NCI-H128 (cell line): Measurements from ENCODE around the gene CACFD1.
"Not testable (repeated sequence)": the region's sequence is repeated elsewhere in the genome, so short reads cannot be mapped to it uniquely, and the experiment has no call there.

Source experiments
- DNase-seq: peaks from one replicate; lab custom pipeline; 2025; ENCODE audit not compliant: unreplicated experiment; lab: John Stamatoyannopoulos, UW

The CACFD1 gene

DNA sequence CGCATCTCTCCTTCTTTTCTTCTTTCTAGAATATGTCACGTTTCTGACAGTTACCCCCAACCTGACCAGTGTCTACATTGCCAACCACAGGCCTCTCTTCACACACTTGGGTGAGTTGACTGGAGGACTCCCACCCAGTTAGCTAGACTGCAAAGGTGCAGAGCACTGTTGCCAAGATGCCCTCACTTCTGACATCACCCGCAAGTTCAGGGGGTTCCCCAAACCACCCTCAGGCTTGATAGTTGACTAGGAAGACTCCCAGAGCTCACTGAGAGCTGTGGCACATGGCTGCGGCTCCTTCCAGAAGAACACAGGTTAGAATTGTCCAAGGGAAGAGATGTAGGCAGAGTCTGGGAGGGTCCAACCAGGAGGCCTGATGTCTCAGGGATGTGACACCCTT is 20.4 kb upstream of the CACFD1 start:
- DNase-seq, result no peak

DNA sequence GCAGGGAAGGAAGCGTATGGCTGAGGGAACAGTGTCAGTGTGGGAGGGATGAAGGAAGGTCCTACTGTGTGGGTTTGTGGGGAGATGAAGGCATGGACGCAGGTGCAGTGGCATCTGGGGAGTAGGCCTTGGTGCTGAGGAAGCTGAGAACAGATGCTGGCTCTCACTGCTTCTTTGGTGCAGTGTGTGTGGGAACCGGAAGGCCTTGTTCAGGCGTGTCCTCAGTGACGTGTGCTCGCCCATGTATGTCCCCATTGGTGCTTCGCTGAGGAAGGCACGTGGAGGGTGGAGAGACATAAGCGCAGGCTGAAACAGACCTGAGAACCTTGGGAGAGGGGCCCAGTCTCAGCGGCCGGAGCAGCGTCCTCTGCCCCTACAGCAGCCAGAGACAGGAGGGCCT is 18.9 kb upstream of the CACFD1 start:
- no peak for DNase-seq

DNA sequence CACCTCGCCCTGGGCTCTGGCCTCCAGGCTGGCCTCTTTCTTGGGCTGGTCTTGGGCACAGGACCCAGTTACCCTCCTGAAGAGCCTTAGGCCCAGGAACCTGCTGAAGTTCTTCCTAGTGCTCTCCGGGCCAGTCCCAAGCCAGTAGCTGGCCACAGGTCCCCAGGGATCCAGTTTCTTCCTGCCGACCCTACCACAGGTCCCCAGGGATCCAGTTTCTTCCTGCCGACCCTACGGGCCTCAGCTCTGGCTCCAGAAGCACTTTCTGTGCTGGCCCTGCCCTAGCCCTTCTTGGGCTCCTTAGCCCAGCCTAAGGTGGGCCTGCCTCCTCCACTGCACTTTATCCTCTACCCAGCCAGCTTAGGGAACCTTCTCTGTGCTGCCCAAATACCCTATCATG is 18.2 kb upstream of the CACFD1 start:
- no peak for DNase-seq

GRCh38 chr9:133443248-133443647 is 16.5 kb upstream of the CACFD1 start:
- no peak for DNase-seq

- no peak for DNase-seq
Observed at GRCh38 chr9:133443982-133444381, 15.8 kb upstream of the CACFD1 start.

- DNase-seq, result no peak
Observed at GRCh38 chr9:133445293-133445969, 14.3 kb upstream of the CACFD1 start.

- DNase-seq, result no peak
Observed at GRCh38 chr9:133448487-133448972, 11.2 kb upstream of the CACFD1 start.

GRCh38 chr9:133449760-133450159 is 10.0 kb upstream of the CACFD1 start:
- DNase-seq, result no peak

DNA sequence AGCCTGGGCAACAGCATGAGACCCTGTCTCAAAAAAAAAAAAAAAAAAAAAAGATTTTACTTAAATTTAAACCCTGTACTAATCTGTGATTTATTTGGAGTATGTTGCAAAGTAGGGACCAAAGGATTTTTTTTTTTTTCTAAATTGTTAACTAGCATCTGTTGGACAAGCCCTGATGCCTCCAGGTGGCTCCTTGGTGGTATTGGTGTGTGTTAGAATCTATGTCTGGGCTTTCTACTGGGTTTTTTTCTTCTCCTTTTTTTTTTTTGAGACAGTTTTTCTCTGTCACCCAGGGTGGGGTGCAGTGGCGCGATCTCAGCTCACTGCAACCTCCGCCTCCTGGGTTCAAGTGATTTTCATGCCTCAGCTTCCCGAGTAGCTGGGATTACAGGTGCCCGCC is 7.9 kb upstream of the CACFD1 start:
- not testable (repeated sequence) for DNase-seq

GRCh38 chr9:133452562-133452961 is 7.2 kb upstream of the CACFD1 start:
- no peak for DNase-seq

GRCh38 chr9:133453651-133454050 is 6.1 kb upstream of the CACFD1 start:
- no peak for DNase-seq

DNA sequence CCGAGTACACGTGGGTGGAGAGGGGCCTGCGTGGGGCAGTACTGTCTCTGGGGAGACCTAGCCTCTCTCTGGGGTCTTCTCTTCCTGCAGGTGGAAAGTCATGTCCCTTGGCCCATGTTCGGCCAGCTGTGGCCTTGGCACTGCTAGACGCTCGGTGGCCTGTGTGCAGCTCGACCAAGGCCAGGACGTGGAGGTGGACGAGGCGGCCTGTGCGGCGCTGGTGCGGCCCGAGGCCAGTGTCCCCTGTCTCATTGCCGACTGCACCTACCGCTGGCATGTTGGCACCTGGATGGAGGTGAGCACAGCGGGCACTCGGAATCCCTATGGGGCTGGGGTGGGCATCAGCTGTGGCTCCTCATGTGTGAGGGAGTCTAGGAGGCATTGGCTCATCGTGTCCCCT is 5.5 kb upstream of the CACFD1 start:
- no peak for DNase-seq

DNA sequence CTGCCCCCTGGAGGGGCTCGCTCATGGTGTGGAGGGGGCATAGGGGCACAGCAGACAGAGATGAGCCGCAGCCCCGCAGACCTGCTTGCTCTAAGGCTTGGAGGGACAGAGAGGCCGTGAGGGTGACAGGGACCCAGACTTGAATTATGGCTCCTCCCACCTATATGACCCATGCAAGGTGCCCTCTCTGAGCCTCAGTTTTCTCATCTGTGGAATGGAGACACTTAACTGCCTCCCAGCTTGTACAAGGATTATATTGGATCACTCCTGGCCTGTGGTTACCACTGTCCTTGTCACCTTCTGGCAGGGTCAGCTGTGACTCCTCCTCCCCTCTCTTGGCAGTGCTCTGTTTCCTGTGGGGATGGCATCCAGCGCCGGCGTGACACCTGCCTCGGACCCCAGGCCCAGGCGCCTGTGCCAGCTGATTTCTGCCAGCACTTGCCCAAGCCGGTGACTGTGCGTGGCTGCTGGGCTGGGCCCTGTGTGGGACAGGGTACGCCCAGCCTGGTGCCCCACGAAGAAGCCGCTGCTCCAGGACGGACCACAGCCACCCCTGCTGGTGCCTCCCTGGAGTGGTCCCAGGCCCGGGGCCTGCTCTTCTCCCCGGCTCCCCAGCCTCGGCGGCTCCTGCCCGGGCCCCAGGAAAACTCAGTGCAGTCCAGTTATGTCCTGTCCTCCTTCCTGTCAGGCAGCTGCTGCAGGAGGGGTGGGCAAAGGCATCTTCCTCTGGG is 4.7 kb upstream of the CACFD1 start:
- DNase-seq, result no peak

DNA sequence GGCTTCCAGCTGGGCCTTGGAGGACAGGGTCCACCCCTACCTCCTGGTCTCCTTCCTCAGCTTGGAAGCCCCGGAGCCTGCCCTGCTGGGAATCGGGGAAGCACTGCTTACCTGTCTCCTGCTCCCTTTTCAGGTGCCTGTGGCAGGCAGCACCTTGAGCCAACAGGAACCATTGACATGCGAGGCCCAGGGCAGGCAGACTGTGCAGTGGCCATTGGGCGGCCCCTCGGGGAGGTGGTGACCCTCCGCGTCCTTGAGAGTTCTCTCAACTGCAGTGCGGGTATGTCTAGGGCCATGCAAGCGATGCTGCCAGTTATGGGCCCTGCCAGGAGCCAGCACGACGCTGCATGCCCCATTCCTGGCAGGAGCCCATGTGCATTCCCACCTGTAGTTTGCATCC is 3.8 kb upstream of the CACFD1 start:
- DNase-seq, result no peak

DNA sequence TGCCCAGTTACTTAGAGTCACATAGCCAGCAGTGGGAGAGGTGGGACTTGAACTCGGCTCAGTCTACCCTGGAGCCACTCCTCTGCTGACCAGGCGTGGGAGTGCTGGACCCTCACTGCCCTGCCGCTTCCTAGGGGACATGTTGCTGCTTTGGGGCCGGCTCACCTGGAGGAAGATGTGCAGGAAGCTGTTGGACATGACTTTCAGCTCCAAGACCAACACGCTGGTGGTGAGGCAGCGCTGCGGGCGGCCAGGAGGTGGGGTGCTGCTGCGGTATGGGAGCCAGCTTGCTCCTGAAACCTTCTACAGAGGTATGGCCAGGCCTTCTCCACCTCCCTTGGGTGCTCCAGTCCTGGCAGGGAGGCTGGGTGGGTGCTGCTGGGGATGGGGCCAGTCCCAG is 3.4 kb upstream of the CACFD1 start:
- no peak for DNase-seq

GRCh38 chr9:133457233-133457632 is 2.5 kb upstream of the CACFD1 start:
- no peak for DNase-seq

DNA sequence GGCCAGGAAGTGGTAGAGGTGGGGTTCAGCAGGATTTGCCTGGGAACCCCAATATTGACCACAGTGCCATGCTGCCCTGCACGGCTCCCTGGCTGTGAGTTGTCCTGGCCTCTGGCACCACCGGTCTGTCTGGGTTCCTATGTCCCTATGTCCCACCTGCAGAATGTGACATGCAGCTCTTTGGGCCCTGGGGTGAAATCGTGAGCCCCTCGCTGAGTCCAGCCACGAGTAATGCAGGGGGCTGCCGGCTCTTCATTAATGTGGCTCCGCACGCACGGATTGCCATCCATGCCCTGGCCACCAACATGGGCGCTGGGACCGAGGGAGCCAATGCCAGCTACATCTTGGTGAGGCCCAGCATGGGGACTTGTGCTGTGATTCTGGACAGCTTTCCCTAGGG is 2.0 kb upstream of the CACFD1 start:
- DNase-seq, result no peak

DNA sequence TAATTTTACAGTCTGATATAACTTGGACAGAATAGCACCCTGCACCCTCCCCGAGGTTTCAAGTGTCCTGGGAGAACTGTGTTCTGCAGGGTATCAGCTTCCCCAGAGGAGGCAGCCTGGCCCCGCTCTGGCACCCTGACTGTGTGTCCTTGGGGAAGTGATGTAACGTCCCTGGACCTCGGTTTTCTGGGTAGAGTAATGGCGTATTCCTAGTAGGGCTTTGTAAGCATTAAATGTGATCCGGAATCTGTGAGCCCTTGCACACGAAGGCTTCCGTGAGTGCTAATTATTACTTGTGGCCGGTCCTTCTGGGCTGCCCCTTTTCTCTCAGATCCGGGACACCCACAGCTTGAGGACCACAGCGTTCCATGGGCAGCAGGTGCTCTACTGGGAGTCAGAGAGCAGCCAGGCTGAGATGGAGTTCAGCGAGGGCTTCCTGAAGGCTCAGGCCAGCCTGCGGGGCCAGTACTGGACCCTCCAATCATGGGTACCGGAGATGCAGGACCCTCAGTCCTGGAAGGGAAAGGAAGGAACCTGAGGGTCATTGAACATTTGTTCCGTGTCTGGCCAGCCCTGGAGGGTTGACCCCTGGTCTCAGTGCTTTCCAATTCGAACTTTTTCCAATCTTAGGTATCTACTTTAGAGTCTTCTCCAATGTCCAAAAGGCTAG is 1.0 kb upstream of the CACFD1 start:
- no peak for DNase-seq

GRCh38 chr9:133460405-133461175 is 812 bp downstream of the CACFD1 start:
- peak; percentile 37 for DNase-seq

GRCh38 chr9:133461975-133462374 is 2.2 kb downstream of the CACFD1 start:
- no peak for DNase-seq

- DNase-seq, result no peak
Observed at GRCh38 chr9:133463234-133463863, 3.6 kb downstream of the CACFD1 start.
